SU-DHL-6 (cell line): ENCODE measurements around the gene LAMA2.
A peak's percentile ranks its signal among the peaks of the same experiment; 100 is the strongest.

Experiments
- H2AFZ ChIP-seq: fragments of 200-600 bp; sonication (generic); 2 replicates; pipeline ENCODE4 v1.6.1; 2014; ENCODE audit warnings: low read depth, mild to moderate bottlenecking, moderate library complexity, mixed read lengths, antibody characterized with exemption, low read length; ENCODE audit not compliant: severe bottlenecking
- H3F3A ChIP-seq: fragments of 200-600 bp; shearing (Covaris generic); 2 replicates; pipeline ENCODE4 v1.6.0; 2016; ENCODE audit warnings: antibody characterized with exemption, mild to moderate bottlenecking; ENCODE audit not compliant: insufficient read depth
- H3K27ac ChIP-seq: fragments of 200-600 bp; sonication (generic); 2 replicates; pipeline ENCODE4 v1.5.1; 2016; ENCODE audit warnings: low read depth, mild to moderate bottlenecking, low read length, moderate library complexity, mixed read lengths
- H3K27me3 ChIP-seq: fragments of 200-600 bp; sonication (generic), shearing (Covaris generic); 2 replicates; pipeline ENCODE4 v1.6.0; 2014; ENCODE audit warnings: mild to moderate bottlenecking, low read length
- H3K36me3 ChIP-seq: fragments of 200-600 bp; sonication (generic); 2 replicates; pipeline ENCODE4 v1.6.1; 2014; ENCODE audit warnings: mild to moderate bottlenecking, low read length, mixed read lengths
- H3K4me2 ChIP-seq: fragments of 300-600, 200-600 bp; shearing (Covaris generic), sonication (generic); 2 replicates; pipeline ENCODE4 v1.6.0; 2014; ENCODE audit warnings: low read length, low read depth, mild to moderate bottlenecking; ENCODE audit not compliant: poor library complexity, severe bottlenecking
- H3K4me3 ChIP-seq: fragments of 200-600 bp; sonication (generic); 2 replicates; pipeline ENCODE4 v1.5.1; 2014; ENCODE audit warnings: antibody characterized with exemption, low read length, mild to moderate bottlenecking, mixed read lengths; ENCODE audit not compliant: insufficient read depth, poor library complexity, severe bottlenecking
- H3K79me2 ChIP-seq: fragments of 200-600 bp; sonication (generic); 2 replicates; pipeline ENCODE4 v1.6.1; 2014; ENCODE audit warnings: mild to moderate bottlenecking, low read length, moderate library complexity; ENCODE audit not compliant: insufficient read depth
- H3K9ac ChIP-seq: fragments of 200-600 bp; sonication (generic); 2 replicates; pipeline ENCODE4 v1.7.0; 2014; ENCODE audit warnings: mild to moderate bottlenecking, low read length
- H3K9me2 ChIP-seq: fragments of 200-600 bp; sonication (generic); replicated peaks from 2 replicates; pipeline ENCODE4 v1.6.1; 2014; ENCODE audit warnings: low read length; ENCODE audit not compliant: insufficient read depth
- H3K9me3 ChIP-seq: fragments of 200-600 bp; sonication (generic); 2 replicates; pipeline ENCODE4 v1.6.1; 2014; ENCODE audit warnings: low read length, mixed read lengths; ENCODE audit not compliant: insufficient read depth
- H4K20me1 ChIP-seq: fragments of 200-600 bp; sonication (generic); 2 replicates; pipeline ENCODE4 v1.6.1; 2014; ENCODE audit warnings: low read depth, mild to moderate bottlenecking, antibody characterized with exemption, low read length, moderate library complexity, mixed read lengths
- CTCF ChIP-seq: fragments of 200-600 bp; sonication (generic); IDR thresholded peaks from one replicate; pipeline ENCODE4 v1.5.1; 2017; ENCODE audit warnings: antibody characterized with exemption, mild to moderate bottlenecking, low read length, moderate library complexity; ENCODE audit not compliant: insufficient read depth, poor library complexity, severe bottlenecking
- EZH2phosphoT487 ChIP-seq: fragments of 200-600 bp; sonication (generic), shearing (Covaris generic); conservative IDR thresholded peaks from 2 replicates; pipeline ENCODE4 v1.6.1; 2018; ENCODE audit warnings: mild to moderate bottlenecking, antibody characterized with exemption, low read length, moderate library complexity, mixed read lengths

The LAMA2 gene

GRCh38 chr6:129368970-129369369 is 486.0 kb downstream of the LAMA2 start:
- Histone ChIP-seq H3K9me2 (no peaks in the 10 kb centered on the region), H3K36me3 (no peaks in the 10 kb centered on the region), H3K27ac (no peak overlapping the region), H3K9me3 (no peaks in the 10 kb centered on the region), H3K79me2 (no peaks in the 10 kb centered on the region), H3F3A (no peaks in the 10 kb centered on the region), H2AFZ (no peak overlapping the region), H3K4me3 (no peak overlapping the region), H3K9ac (no peak overlapping the region), H3K4me2 (no peak overlapping the region), H3K27me3 (no peaks in the 10 kb centered on the region), H4K20me1 (no peaks in the 10 kb centered on the region)
- no peak for TF ChIP-seq CTCF
- TF ChIP-seq EZH2phosphoT487 = no peak

- H3K27me3 ChIP-seq = no peaks in the 10 kb centered on the region
- H3K79me2 ChIP-seq = no peaks in the 10 kb centered on the region
- H3K4me3 ChIP-seq = no peak overlapping the region
- H2AFZ ChIP-seq = no peak overlapping the region
- H3K9me3 ChIP-seq = no peaks in the 10 kb centered on the region
- no peaks in the 10 kb centered on the region for H3F3A ChIP-seq
- no peak for TF ChIP-seq CTCF
- no peak for TF ChIP-seq EZH2phosphoT487
- H4K20me1 ChIP-seq = no peaks in the 10 kb centered on the region
- H3K36me3 ChIP-seq = no peaks in the 10 kb centered on the region
- no peaks in the 10 kb centered on the region for H3K9me2 ChIP-seq
- H3K4me2 ChIP-seq = no peak overlapping the region
- no peak overlapping the region for H3K9ac ChIP-seq
- no peak overlapping the region for H3K27ac ChIP-seq
These were observed 486.8 kb downstream of the LAMA2 start for GRCh38 chr6:129369737-129370136.

GRCh38 chr6:129370268-129370916 is 487.5 kb downstream of the LAMA2 start:
- Histone ChIP-seq H3K27me3 (no peaks in the 10 kb centered on the region), H3K79me2 (no peaks in the 10 kb centered on the region), H3K9ac (no peak overlapping the region), H3K9me2 (no peaks in the 10 kb centered on the region), H3K36me3 (no peaks in the 10 kb centered on the region), H3K4me2 (no peak overlapping the region), H2AFZ (no peak overlapping the region), H3K27ac (no peak overlapping the region), H3F3A (no peaks in the 10 kb centered on the region), H3K9me3 (no peaks in the 10 kb centered on the region), H3K4me3 (no peak overlapping the region), H4K20me1 (no peaks in the 10 kb centered on the region)
- TF ChIP-seq EZH2phosphoT487 = no peak
- peak; percentile 43 for TF ChIP-seq CTCF
